ENCODE results near the gene ACAP3. TPM values are rescaled to one million over a fixed set of nuclear protein-coding genes. Genes with fewer than 3 reads are reported as not detected.
A peak's percentile ranks its signal among the peaks of the same experiment; 100 is the strongest.

ACAP3 gene
- total RNA-seq, 1 donor from 2014 or later: 97.3 TPM

DNA sequence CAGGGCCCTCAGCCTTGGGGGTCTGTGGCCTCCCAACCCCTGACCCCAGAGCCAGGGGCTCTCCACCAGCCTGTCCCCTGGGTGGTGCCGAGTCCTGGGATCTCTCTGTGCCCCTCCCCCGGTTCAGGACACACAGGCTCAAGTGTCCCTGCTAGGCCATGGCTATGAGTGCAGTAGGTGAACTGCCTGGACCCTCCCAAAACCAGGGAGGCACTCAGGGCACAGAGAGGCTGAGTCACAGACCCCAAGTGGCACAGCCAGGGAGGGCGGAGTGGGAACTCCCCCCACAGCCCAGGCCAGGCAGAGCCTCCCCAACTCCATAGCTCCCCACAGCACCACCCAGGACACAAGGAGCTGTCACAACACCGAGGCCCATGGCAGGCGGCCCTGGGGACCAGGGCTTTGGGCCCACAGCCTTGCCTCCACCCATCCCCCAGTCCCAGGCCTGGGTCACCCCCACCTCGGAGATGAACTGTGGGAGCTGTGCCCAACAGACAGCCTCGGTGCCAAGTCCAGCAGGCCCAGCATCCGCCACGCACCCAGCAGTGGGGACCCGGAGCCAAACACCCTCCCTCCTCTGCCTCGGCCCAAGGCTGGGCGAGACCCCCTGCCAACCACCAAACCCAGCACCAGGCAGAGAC lies 38.2 kb upstream of the ACAP3 start:
- Mint-ChIP-seq H3K27me3 (ENCODE audit: low read depth) (no peaks in the 10 kb centered on the region), H3K27ac (no peak overlapping the region), H3K4me3 (no peak overlapping the region), H3K4me1 (peaks cover 12% of the 10 kb centered on the region), H3K36me3 (peaks cover 4% of the 10 kb centered on the region), H3K9me3 (no peaks in the 10 kb centered on the region)
- DNase-seq (ENCODE audit: low spot score in 2 of 2, unreplicated experiment in 2 of 2): no peak
- TF ChIP-seq, protein P1, sequence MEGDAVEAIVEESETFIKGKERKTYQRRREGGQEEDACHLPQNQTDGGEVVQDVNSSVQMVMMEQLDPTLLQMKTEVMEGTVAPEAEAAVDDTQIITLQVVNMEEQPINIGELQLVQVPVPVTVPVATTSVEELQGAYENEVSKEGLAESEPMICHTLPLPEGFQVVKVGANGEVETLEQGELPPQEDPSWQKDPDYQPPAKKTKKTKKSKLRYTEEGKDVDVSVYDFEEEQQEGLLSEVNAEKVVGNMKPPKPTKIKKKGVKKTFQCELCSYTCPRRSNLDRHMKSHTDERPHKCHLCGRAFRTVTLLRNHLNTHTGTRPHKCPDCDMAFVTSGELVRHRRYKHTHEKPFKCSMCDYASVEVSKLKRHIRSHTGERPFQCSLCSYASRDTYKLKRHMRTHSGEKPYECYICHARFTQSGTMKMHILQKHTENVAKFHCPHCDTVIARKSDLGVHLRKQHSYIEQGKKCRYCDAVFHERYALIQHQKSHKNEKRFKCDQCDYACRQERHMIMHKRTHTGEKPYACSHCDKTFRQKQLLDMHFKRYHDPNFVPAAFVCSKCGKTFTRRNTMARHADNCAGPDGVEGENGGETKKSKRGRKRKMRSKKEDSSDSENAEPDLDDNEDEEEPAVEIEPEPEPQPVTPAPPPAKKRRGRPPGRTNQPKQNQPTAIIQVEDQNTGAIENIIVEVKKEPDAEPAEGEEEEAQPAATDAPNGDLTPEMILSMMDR (IDR thresholded peaks at IDR 0.05; ENCODE audit: unreplicated experiment): no peak

DNA sequence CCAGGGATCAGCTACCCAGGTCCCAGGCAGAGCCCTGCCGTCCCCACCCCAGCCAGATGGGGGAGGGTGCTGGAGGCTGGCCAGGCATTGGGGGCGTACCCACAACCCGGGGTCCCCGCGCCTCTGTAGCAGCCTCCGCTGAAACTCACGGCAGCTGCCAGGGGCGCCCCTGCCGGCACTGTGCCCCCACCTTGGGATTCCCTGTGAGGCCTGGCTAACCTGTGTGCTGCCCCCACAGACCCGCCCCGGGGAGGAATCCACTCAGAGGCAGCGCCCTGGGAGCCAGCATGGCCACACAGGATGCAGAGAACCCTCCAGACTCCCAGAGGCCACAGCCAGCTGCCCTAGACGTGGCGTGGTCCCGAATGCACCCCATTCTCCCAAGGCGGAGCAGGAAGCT lies 37.7 kb upstream of the ACAP3 start:
- H3K27me3 Mint-ChIP-seq (ENCODE audit: low read depth): no peaks in the 10 kb centered on the region
- H3K27ac Mint-ChIP-seq: no peak overlapping the region
- no peak overlapping the region for H3K4me3 Mint-ChIP-seq
- peaks cover 12% of the 10 kb centered on the region for H3K4me1 Mint-ChIP-seq
- peaks cover 10% of the 10 kb centered on the region for H3K36me3 Mint-ChIP-seq
- TF ChIP-seq, protein P1 (IDR thresholded peaks at IDR 0.05; ENCODE audit: unreplicated experiment): no peak
- no peaks in the 10 kb centered on the region for H3K9me3 Mint-ChIP-seq
- no peak for DNase-seq (ENCODE audit: low spot score in 2 of 2, unreplicated experiment in 2 of 2)

DNA sequence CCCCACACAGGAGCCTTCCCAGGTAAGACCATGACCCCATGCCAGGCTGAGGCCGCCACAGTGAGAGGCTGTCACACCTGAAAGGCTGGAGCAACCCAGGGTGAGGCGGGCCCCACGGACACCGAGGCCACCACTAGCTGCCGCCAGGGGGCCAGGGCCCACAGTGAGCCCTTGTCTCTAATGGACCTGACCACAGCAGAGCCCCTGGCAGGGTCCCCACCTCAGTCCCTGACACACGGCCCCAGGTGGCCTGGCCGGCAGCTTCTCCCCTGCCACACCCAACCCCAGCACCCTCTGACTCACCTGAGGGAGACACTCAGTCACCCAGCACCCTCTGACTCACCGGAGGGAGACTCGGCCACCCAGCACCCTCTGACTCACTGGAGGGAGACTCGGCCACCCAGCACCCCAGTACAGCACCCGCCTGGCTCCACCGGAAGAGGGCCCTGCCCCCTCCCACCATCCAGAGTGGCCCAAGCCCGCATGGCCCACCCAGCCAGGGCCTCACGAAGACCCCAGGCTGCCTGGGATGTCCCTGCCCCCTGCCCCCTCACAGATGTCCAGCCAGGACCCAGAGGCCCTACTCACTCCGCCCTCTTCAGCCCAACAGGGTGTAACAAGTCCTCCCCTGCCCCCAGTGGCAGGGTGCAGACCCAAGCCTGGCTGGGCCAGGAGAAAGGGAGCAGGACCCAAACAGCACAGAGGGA lies 37.1 kb upstream of the ACAP3 start:
- Mint-ChIP-seq H3K36me3 (peaks cover 12% of the 10 kb centered on the region), H3K27ac (no peak overlapping the region), H3K4me1 (peaks cover 12% of the 10 kb centered on the region), H3K9me3 (no peaks in the 10 kb centered on the region), H3K4me3 (no peak overlapping the region), H3K27me3 (ENCODE audit: low read depth) (no peaks in the 10 kb centered on the region)
- TF ChIP-seq, protein P1 (IDR thresholded peaks at IDR 0.05; ENCODE audit: unreplicated experiment): peak; percentile 71
- no peak for DNase-seq (ENCODE audit: low spot score in 2 of 2, unreplicated experiment in 2 of 2)

DNA sequence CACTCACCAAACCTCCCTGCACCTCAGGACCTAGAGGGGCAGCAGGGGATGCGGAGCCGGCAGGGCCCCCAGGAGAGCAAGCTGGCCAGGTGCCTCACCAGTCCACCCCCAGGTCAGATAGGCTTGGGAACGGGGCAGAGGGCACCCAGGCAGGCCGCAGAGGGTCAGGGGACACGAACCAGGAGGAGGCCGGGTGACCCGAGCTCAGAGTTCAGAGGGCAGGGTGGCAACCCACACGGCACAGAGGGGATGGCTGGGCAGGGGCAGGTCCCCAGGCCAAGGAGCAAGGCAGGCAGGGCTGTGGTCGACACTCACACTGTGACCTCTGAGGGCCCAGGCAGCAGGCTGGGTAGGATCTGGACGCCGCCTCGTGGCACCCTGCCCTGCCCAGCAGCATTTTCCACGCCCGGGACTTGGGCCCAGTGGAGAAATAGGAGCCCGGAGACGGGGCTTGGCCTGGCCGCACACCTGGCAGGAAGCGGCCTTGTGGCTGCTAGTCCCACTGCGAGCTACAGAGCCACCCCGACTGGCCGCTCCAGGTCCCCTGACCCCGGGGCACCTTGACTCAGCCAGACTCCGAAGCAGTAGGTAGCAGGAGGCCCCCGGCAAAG lies 36.2 kb upstream of the ACAP3 start:
- H3K4me3 Mint-ChIP-seq: no peak overlapping the region
- DNase-seq (ENCODE audit: low spot score in 2 of 2, unreplicated experiment in 2 of 2): no peak
- H3K27ac Mint-ChIP-seq: no peak overlapping the region
- no peaks in the 10 kb centered on the region for H3K9me3 Mint-ChIP-seq
- TF ChIP-seq, protein P1 (IDR thresholded peaks at IDR 0.05; ENCODE audit: unreplicated experiment): no peak
- H3K4me1 Mint-ChIP-seq: peaks cover 12% of the 10 kb centered on the region
- no peaks in the 10 kb centered on the region for H3K27me3 Mint-ChIP-seq (ENCODE audit: low read depth)
- H3K36me3 Mint-ChIP-seq: peaks cover 14% of the 10 kb centered on the region

DNA sequence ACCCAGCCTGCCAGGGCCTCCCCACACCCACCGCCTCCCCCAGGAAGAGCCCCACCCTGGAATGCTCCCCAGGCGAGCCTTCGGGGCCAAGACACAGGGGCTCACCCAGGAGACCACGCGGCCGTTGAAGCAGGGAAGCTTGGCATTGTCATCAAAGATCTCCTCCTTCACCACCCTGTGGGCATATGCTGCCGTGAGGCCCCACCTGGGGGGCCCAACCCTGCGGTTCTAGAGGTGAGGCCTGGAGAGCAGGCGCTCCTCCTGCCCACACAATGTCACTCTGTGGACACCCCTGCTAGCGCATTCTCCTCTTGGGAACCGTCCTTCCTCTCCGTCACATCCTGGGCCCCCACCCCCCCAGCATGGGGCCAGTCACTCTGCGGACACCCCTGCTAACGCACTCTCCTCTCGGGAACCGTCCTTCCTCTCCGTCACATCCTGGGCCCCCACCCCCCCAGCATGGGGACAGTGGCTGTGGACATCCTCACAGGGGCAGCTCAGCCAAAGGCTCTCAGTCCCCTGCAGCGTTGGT lies 34.9 kb upstream of the ACAP3 start:
- no peak for DNase-seq (ENCODE audit: low spot score in 2 of 2, unreplicated experiment in 2 of 2)
- peaks cover 18% of the 10 kb centered on the region for H3K36me3 Mint-ChIP-seq
- TF ChIP-seq, protein P1 (IDR thresholded peaks at IDR 0.05; ENCODE audit: unreplicated experiment): no peak
- H3K4me3 Mint-ChIP-seq: no peak overlapping the region
- no peak overlapping the region for H3K27ac Mint-ChIP-seq
- no peaks in the 10 kb centered on the region for H3K27me3 Mint-ChIP-seq (ENCODE audit: low read depth)
- H3K4me1 Mint-ChIP-seq: peaks cover 9% of the 10 kb centered on the region
- H3K9me3 Mint-ChIP-seq: no peaks in the 10 kb centered on the region
